ENCODE measurements around the gene PRDM1. TPM values are rescaled to one million over a fixed set of nuclear protein-coding genes. Genes with fewer than 3 reads are reported as not detected.

Gene PRDM1
- total RNA-seq, 1 donor from 2014 or later, result 10.5 TPM

- H3K4me1 Mint-ChIP-seq (ENCODE audit: low read depth, unreplicated experiment), result peaks cover 8% of the 10 kb centered on the region
- no peaks in the 10 kb centered on the region for H3K79me2 ChIP-seq (ENCODE audit: insufficient read depth, low read length)
- TF ChIP-seq, protein P1, sequence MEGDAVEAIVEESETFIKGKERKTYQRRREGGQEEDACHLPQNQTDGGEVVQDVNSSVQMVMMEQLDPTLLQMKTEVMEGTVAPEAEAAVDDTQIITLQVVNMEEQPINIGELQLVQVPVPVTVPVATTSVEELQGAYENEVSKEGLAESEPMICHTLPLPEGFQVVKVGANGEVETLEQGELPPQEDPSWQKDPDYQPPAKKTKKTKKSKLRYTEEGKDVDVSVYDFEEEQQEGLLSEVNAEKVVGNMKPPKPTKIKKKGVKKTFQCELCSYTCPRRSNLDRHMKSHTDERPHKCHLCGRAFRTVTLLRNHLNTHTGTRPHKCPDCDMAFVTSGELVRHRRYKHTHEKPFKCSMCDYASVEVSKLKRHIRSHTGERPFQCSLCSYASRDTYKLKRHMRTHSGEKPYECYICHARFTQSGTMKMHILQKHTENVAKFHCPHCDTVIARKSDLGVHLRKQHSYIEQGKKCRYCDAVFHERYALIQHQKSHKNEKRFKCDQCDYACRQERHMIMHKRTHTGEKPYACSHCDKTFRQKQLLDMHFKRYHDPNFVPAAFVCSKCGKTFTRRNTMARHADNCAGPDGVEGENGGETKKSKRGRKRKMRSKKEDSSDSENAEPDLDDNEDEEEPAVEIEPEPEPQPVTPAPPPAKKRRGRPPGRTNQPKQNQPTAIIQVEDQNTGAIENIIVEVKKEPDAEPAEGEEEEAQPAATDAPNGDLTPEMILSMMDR (IDR thresholded peaks at IDR 0.05; ENCODE audit: insufficient read depth, low read depth, low read length), result no peak
- TF ChIP-seq EZH2 (IDR thresholded peaks at IDR 0.05; ENCODE audit: insufficient read depth, low read length), result no peak
- FAIRE-seq (no peak), DNase-seq (ENCODE audit: low read depth) (no peak)
- no peaks in the 10 kb centered on the region for H3K36me3 ChIP-seq (ENCODE audit: insufficient read depth, low read length)
- H3K36me3 Mint-ChIP-seq (ENCODE audit: low read depth, unreplicated experiment), result peaks cover 1% of the 10 kb centered on the region
- H3K4me3 Mint-ChIP-seq (ENCODE audit: unreplicated experiment), result no peak overlapping the region
- peaks cover 3% of the 10 kb centered on the region for H3K27me3 Mint-ChIP-seq (ENCODE audit: low read depth, unreplicated experiment)
- no peak overlapping the region for H3K27ac Mint-ChIP-seq (ENCODE audit: unreplicated experiment)
- H3K4me2 ChIP-seq (ENCODE audit: low read length), result no peak overlapping the region
- H3K9me3 ChIP-seq (ENCODE audit: insufficient read depth, low read depth, low read length), result no peaks in the 10 kb centered on the region
- no peaks in the 10 kb centered on the region for H3K27me3 ChIP-seq (ENCODE audit: insufficient read depth, low read length)
- H2AFZ ChIP-seq (ENCODE audit: low read depth, low read length), result no peak overlapping the region
- peaks cover 9% of the 10 kb centered on the region for H3K4me1 ChIP-seq (ENCODE audit: insufficient read depth, low read length)
- H3K27ac ChIP-seq (ENCODE audit: low read depth, low read length), result no peak overlapping the region
- peaks cover 3% of the 10 kb centered on the region for H3K9me3 Mint-ChIP-seq (ENCODE audit: unreplicated experiment)
- H3K4me3 ChIP-seq (ENCODE audit: insufficient read depth, low read depth, low read length), result no peak overlapping the region
- no peak overlapping the region for H3K9ac ChIP-seq (ENCODE audit: low read length)
- H4K20me1 ChIP-seq (ENCODE audit: insufficient read depth, low read length), result no peaks in the 10 kb centered on the region
These were observed 50.7 kb downstream of the PRDM1 start for GRCh38 chr6:106136845-106137244.

DNA sequence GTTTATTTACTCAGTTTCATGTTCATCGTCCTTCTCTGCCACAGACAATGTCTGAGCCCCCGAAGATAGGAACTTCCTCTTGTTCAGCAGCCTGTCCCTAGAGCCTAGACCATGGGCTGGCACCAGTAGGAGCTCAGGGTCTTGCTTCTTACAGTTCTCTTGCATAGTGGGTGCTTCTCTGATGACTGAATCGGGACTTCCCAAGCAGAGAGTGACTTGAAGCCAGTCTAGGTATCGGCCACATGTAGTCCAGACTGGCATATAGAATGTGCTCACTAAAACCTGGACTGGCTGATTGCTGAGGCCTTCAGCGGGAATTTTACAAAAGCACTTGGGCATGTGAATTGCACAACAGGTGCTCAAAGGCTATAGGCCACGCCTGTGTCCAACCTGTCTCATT is 52.0 kb downstream of the PRDM1 start:
- Histone ChIP-seq H3K27ac (ENCODE audit: low read depth, low read length) (no peak overlapping the region), H2AFZ (ENCODE audit: low read depth, low read length) (no peak overlapping the region), H3K4me1 (ENCODE audit: insufficient read depth, low read length) (peaks cover 9% of the 10 kb centered on the region), H4K20me1 (ENCODE audit: insufficient read depth, low read length) (no peaks in the 10 kb centered on the region), H3K27me3 (ENCODE audit: insufficient read depth, low read length) (no peaks in the 10 kb centered on the region), H3K79me2 (ENCODE audit: insufficient read depth, low read length) (no peaks in the 10 kb centered on the region), H3K4me2 (ENCODE audit: low read length) (no peak overlapping the region), H3K9ac (ENCODE audit: low read length) (no peak overlapping the region), H3K4me3 (ENCODE audit: insufficient read depth, low read depth, low read length) (no peak overlapping the region), H3K36me3 (ENCODE audit: insufficient read depth, low read length) (no peaks in the 10 kb centered on the region), H3K9me3 (ENCODE audit: insufficient read depth, low read depth, low read length) (no peaks in the 10 kb centered on the region)
- Mint-ChIP-seq H3K4me3 (ENCODE audit: unreplicated experiment) (no peak overlapping the region), H3K27me3 (ENCODE audit: low read depth, unreplicated experiment) (peaks cover 7% of the 10 kb centered on the region), H3K27ac (ENCODE audit: unreplicated experiment) (no peak overlapping the region), H3K36me3 (ENCODE audit: low read depth, unreplicated experiment) (peaks cover 1% of the 10 kb centered on the region), H3K4me1 (ENCODE audit: low read depth, unreplicated experiment) (peaks cover 8% of the 10 kb centered on the region), H3K9me3 (ENCODE audit: unreplicated experiment) (peaks cover 5% of the 10 kb centered on the region)
- FAIRE-seq, result no peak
- DNase-seq (ENCODE audit: low read depth), result no peak
- TF ChIP-seq EZH2 (IDR thresholded peaks at IDR 0.05; ENCODE audit: insufficient read depth, low read length), result no peak
- TF ChIP-seq, protein P1 (IDR thresholded peaks at IDR 0.05; ENCODE audit: insufficient read depth, low read depth, low read length), result no peak

DNA sequence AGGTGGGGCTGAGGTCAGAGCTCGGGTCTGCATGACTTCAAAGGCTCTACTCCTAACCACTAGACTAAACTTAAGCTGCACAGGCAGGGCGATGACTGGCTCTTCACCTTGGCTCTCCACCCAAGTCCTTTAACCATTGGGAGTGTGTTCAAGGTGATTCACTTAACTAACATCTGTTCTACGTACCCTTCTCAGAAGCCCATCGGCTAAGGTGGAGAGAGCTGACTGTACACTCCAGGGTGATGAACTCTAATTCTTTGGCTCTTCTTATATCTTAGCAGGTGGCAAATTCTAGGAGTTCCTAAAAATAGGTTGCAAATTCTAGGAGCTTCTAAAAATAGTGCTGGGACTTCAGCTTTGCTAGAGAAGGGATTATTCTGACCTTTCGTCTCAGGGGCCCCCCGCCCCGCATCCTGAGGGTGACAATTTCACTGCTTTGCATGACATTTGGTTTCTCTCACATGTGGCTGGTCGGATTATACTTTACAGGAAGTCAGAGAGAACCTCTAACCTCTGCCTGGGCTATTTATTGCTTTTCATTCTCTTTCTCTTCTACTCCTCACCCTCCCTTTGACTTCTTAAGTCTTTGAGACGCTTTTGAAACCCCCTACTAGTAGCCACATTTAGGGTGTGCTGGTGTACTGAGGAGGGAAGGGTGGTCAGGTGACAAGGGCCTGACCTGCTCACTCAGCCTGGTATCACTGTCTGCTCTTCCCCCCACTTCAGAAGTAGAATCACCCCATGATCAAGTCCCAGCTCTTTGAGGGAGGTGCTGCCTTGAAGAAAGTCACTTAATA is 55.5 kb downstream of the PRDM1 start:
- TF ChIP-seq, protein P1 (IDR thresholded peaks at IDR 0.05; ENCODE audit: insufficient read depth, low read depth, low read length), result no peak
- no peak for TF ChIP-seq EZH2 (IDR thresholded peaks at IDR 0.05; ENCODE audit: insufficient read depth, low read length)
- Histone ChIP-seq H3K4me2 (ENCODE audit: low read length) (no peak overlapping the region), H3K9me3 (ENCODE audit: insufficient read depth, low read depth, low read length) (no peaks in the 10 kb centered on the region), H3K27ac (ENCODE audit: low read depth, low read length) (no peak overlapping the region), H3K36me3 (ENCODE audit: insufficient read depth, low read length) (no peaks in the 10 kb centered on the region), H4K20me1 (ENCODE audit: insufficient read depth, low read length) (no peaks in the 10 kb centered on the region), H3K27me3 (ENCODE audit: insufficient read depth, low read length) (peaks cover 3% of the 10 kb centered on the region), H2AFZ (ENCODE audit: low read depth, low read length) (no peak overlapping the region), H3K4me1 (ENCODE audit: insufficient read depth, low read length) (peaks cover 11% of the 10 kb centered on the region), H3K9ac (ENCODE audit: low read length) (no peak overlapping the region), H3K4me3 (ENCODE audit: insufficient read depth, low read depth, low read length) (no peak overlapping the region), H3K79me2 (ENCODE audit: insufficient read depth, low read length) (no peaks in the 10 kb centered on the region)
- FAIRE-seq, result no peak
- Mint-ChIP-seq H3K9me3 (ENCODE audit: unreplicated experiment) (peaks cover 5% of the 10 kb centered on the region), H3K4me3 (ENCODE audit: unreplicated experiment) (no peak overlapping the region), H3K36me3 (ENCODE audit: low read depth, unreplicated experiment) (peaks cover 1% of the 10 kb centered on the region), H3K4me1 (ENCODE audit: low read depth, unreplicated experiment) (peaks cover 8% of the 10 kb centered on the region), H3K27ac (ENCODE audit: unreplicated experiment) (no peak overlapping the region), H3K27me3 (ENCODE audit: low read depth, unreplicated experiment) (peaks cover 7% of the 10 kb centered on the region)
- DNase-seq (ENCODE audit: low read depth), result peak; percentile 88
